ENCODE measurements around the gene OR5T2. TPM values are rescaled to one million over a fixed set of nuclear protein-coding genes. Genes with fewer than 3 reads are reported as not detected.

OR5T2 gene
- total RNA-seq, result not detected in 2 replicates

DNA sequence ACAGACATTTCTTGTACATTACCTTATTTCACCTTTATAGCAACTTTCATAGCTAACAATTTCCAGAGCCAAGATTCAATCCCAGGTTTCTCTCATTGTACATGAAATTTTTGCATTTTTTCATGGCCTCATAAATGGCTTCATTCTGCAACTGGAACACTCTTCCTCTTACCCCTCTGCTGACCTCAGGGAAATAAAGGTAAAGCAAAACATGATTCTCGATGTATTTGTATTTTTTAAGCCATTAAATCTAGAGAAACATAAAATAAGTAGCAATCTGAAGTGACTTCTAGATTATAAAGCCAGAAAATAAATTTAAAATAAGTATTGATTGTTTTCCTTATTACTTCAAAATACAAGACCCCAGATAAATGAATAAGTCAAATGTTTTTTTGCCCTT lies at the start of gene OR5T2:
TSS of gene OR5T2 (minus strand) at position 101 of the 400 bp plus-strand sequence. CDS start 1,193 bp downstream, outside the sequence.

DNA sequence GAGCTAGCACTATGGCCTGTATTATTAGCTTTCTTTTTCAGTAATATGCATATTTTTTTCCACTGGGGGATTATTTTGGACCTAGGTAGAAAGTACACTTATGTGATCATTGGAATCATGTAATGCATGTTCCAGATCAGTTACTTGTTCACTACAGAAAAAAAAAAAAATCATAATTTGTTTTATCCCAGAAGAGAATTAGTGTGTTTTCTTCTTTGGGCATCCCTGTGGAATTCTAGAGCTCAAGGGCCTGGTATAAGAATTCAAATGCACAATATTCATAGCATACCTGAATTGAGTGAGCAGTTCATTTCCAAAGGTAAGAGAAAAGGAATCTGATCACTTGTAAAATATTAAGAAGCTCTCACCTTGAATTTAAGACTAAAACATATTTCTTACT lies 39.8 kb upstream of the OR5T2 start, which contains the start of gene OR5T1:
TSS of gene OR5T1 (plus strand) at position 301 of the 400 bp plus-strand sequence. CDS start 1,485 bp downstream, outside the sequence.

GRCh38 chr11:56251954-56252353 lies 17.9 kb upstream of the OR5T2 start, which contains the start of gene OR5T3:
Gene OR5T3 (plus strand): TSS chr11:56252254. CDS start chr11:56252254, 0 bp downstream.

Other genes with a start within 250 kb of the OR5T2 start
- not detected in 2 replicates for gene OR5F1, start 239.6 kb downstream of the OR5T2 start, total RNA-seq
- gene OR5AS1, start 206.6 kb downstream of the OR5T2 start, total RNA-seq, result not detected in 2 replicates
- not detected in 2 replicates for gene OR8I2, start 140.9 kb downstream of the OR5T2 start, total RNA-seq
- gene OR8H2, start 130.6 kb downstream of the OR5T2 start, total RNA-seq, result not detected in 2 replicates
- not detected in 2 replicates for gene OR8H3, start 111.9 kb downstream of the OR5T2 start, total RNA-seq
- gene OR8J3, start 94.1 kb downstream of the OR5T2 start, total RNA-seq, result not detected in 2 replicates
- gene OR8K5, start 73.9 kb downstream of the OR5T2 start, total RNA-seq, result not detected in 2 replicates
- not detected in 2 replicates for gene OR5J2, start 57.6 kb downstream of the OR5T2 start, total RNA-seq
- not detected in 2 replicates for gene OR5T3, start 18.0 kb upstream of the OR5T2 start, total RNA-seq
- gene OR5T1, start 39.9 kb upstream of the OR5T2 start, total RNA-seq, result not detected in 2 replicates
- gene OR8H1, start 58.0 kb upstream of the OR5T2 start, total RNA-seq, result not detected in 2 replicates
- not detected in 2 replicates for gene OR8K3, start 80.9 kb upstream of the OR5T2 start, total RNA-seq
- gene OR8K1, start 111.8 kb upstream of the OR5T2 start, total RNA-seq, result not detected in 2 replicates
- not detected in 2 replicates for gene OR8J1, start 120.0 kb upstream of the OR5T2 start, total RNA-seq
- gene OR8U1, start 141.4 kb upstream of the OR5T2 start, total RNA-seq, result not detected in 2 replicates
- gene OR5AL1, start 178.4 kb upstream of the OR5T2 start, total RNA-seq, result not detected in 2 replicates
- not detected in 2 replicates for gene OR5M3, start 239.1 kb upstream of the OR5T2 start, total RNA-seq